Measurements from ENCODE around the gene HSPA1B.
"Not testable (repeated sequence)": the region's sequence is repeated elsewhere in the genome, so short reads cannot be mapped to it uniquely, and the experiment has no call there.

Gene HSPA1B

GRCh38 chr6:31796993-31797385, 30.5 kb upstream of the HSPA1B start:
- no peak for DNase-seq (ENCODE audit: low read depth)
- no peak for TF ChIP-seq MYC (IDR thresholded peaks at IDR 0.05; ENCODE audit: low read depth, low read length)
- no peak for TF ChIP-seq POLR2A (IDR thresholded peaks at IDR 0.05; ENCODE audit: extremely low read depth, insufficient read length)
- no peak for TF ChIP-seq CTCF (IDR thresholded peaks at IDR 0.05; ENCODE audit: low read depth, low read length)
- no peak for TF ChIP-seq MAX (IDR thresholded peaks at IDR 0.05; ENCODE audit: low read depth, low read length)
- no peak overlapping the region for H3K4me3 ChIP-seq (ENCODE audit: low read depth, low read length)

- no peak for TF ChIP-seq MYC (IDR thresholded peaks at IDR 0.05; ENCODE audit: low read depth, low read length)
- no peak for TF ChIP-seq POLR2A (IDR thresholded peaks at IDR 0.05; ENCODE audit: extremely low read depth, insufficient read length)
- no peak for TF ChIP-seq MAX (IDR thresholded peaks at IDR 0.05; ENCODE audit: low read depth, low read length)
- no peak for TF ChIP-seq CTCF (IDR thresholded peaks at IDR 0.05; ENCODE audit: low read depth, low read length)
- H3K4me3 ChIP-seq (ENCODE audit: low read depth, low read length): no peak overlapping the region
These were observed 29.9 kb upstream of the HSPA1B start for GRCh38 chr6:31797588-31797987.

GRCh38 chr6:31799781-31800180, 27.8 kb upstream of the HSPA1B start:
- H3K4me3 ChIP-seq (ENCODE audit: low read depth, low read length): no peak overlapping the region
- no peak for DNase-seq (ENCODE audit: low read depth)
- TF ChIP-seq MYC (IDR thresholded peaks at IDR 0.05; ENCODE audit: low read depth, low read length) (no peak), POLR2A (IDR thresholded peaks at IDR 0.05; ENCODE audit: extremely low read depth, insufficient read length) (no peak), CTCF (IDR thresholded peaks at IDR 0.05; ENCODE audit: low read depth, low read length) (no peak), MAX (IDR thresholded peaks at IDR 0.05; ENCODE audit: low read depth, low read length) (no peak)

More at GRCh38 chr6:31797588-31797987, 29.9 kb upstream of the HSPA1B start:
- DNase-seq (ENCODE audit: low read depth): no peak

GRCh38 chr6:31801031-31801927, 26.3 kb upstream of the HSPA1B start:
- H3K4me3 ChIP-seq (ENCODE audit: low read depth, low read length); DNase-seq (ENCODE audit: low read depth): not testable (repeated sequence)

GRCh38 chr6:31805939-31806469, 21.5 kb upstream of the HSPA1B start:
- no peak for DNase-seq (ENCODE audit: low read depth)
- TF ChIP-seq MAX (IDR thresholded peaks at IDR 0.05; ENCODE audit: low read depth, low read length): no peak
- TF ChIP-seq POLR2A (IDR thresholded peaks at IDR 0.05; ENCODE audit: extremely low read depth, insufficient read length): no peak
- no peak for TF ChIP-seq CTCF (IDR thresholded peaks at IDR 0.05; ENCODE audit: low read depth, low read length)
- no peak for TF ChIP-seq MYC (IDR thresholded peaks at IDR 0.05; ENCODE audit: low read depth, low read length)
- peak overlapping the region; percentile 88 for H3K4me3 ChIP-seq (ENCODE audit: low read depth, low read length)

- TF ChIP-seq CTCF (IDR thresholded peaks at IDR 0.05; ENCODE audit: low read depth, low read length) (peak; percentile 24), POLR2A (IDR thresholded peaks at IDR 0.05; ENCODE audit: extremely low read depth, insufficient read length) (peak; percentile 92), MYC (IDR thresholded peaks at IDR 0.05; ENCODE audit: low read depth, low read length) (peak; percentile 82), MAX (IDR thresholded peaks at IDR 0.05; ENCODE audit: low read depth, low read length) (peak; percentile 78)
- peak within 1 kb of the TSS; percentile 88 for H3K4me3 ChIP-seq (ENCODE audit: low read depth, low read length)
- peak; percentile 97 for DNase-seq (ENCODE audit: low read depth)
These were observed 20.9 kb upstream of the HSPA1B start, which contains the start of gene LSM2 for GRCh38 chr6:31806470-31807272. TSS of gene LSM2 (minus strand) at chr6:31806966. CDS start at chr6:31806757, 209 bp downstream.

- not testable (repeated sequence) for H3K4me3 ChIP-seq (ENCODE audit: low read depth, low read length); DNase-seq (ENCODE audit: low read depth)
These were observed 18.9 kb upstream of the HSPA1B start for GRCh38 chr6:31808599-31808998.

All from NB4 (cell line).